HepG2 (cell line): Measurements from ENCODE around the gene TYW1. TPM values are rescaled to one million over a fixed set of nuclear protein-coding genes. Genes with fewer than 3 reads are reported as not detected.
"Not testable (repeated sequence)": the region's sequence is repeated elsewhere in the genome, so short reads cannot be mapped to it uniquely, and the experiment has no call there.

ENCODE experiments used
- ATAC-seq: fragments of 200-7000 bp; cut with Tn5 transposase; 3 replicates; pipeline ENCODE4 v1.9.1; 2020; ENCODE audit warnings: mild to moderate bottlenecking, moderate library complexity
- BruUV-seq: library from RNA; stranded (reverse); fragments of 400-500 nt; replicated peaks from 2 replicates; lab custom pipeline; 2021; lab: Mats Ljungman, UMichigan
- CTCF ChIA-PET: fragments of 300-600 bp; formaldehyde crosslinking; extraction: SDS; loops from one replicate; lab custom pipeline; 2021; ENCODE audit warnings: low total read pairs, inconsistent platforms, low intra/inter-chr PET ratio; lab: Yijun Ruan, JAX
- POLR2A ChIA-PET: fragments of 350-600 bp; sonication (Branson Sonifier 250); formaldehyde crosslinking; loops from one replicate; lab custom pipeline; 2020; ENCODE audit warnings: antibody characterized with exemption, inconsistent platforms; lab: Yijun Ruan, JAX
- DNase-seq: peaks from one replicate; pipeline ENCODE4 v3.0.0-alpha.2; 2015; ENCODE audit warnings: low spot score
- FAIRE-seq: peaks from 3 replicates; lab custom pipeline; 2011; peaks lifted over from hg19 to GRCh38; lab: Jason Lieb, UNC
- H2AFZ ChIP-seq: one replicate; pipeline ENCODE4 v1.6.1; 2011; ENCODE audit warnings: low read length, inconsistent platforms
- H3K27ac ChIP-seq: fragments of 300-600 bp; 3 replicates; pipeline ENCODE4 v1.8.0; 2011; ENCODE audit warnings: mixed run types, mild to moderate bottlenecking, mixed read lengths, low read length, inconsistent platforms; ENCODE audit not compliant: insufficient read depth; ENCODE audit errors: extremely low read length
- H3K27me3 ChIP-seq, 2 experiments: fragments of 200-600 bp in 1 of 2; 2 replicates in 1 of 2; 3 replicates in 1 of 2; pipeline versions ENCODE4 v1.6.0 to v1.8.0; 2011; ENCODE audit warnings: low read length in 2 of 2, mild to moderate bottlenecking in 2 of 2, moderate library complexity in 2 of 2, inconsistent platforms in 1 of 2; ENCODE audit not compliant: insufficient read depth in 2 of 2, control insufficient read depth in 1 of 2
- H3K36me3 ChIP-seq, 2 experiments: fragments of 200-600 bp in 1 of 2; replicated peaks in 1 of 2; 2 replicates in 1 of 2; 3 replicates in 1 of 2; pipeline versions ENCODE4 v1.5.1 to v1.8.0; 2011; ENCODE audit warnings: low read length in 2 of 2, inconsistent platforms in 1 of 2; ENCODE audit not compliant: insufficient read depth in 2 of 2, control insufficient read depth in 1 of 2
- H3K4me1 ChIP-seq: 2 replicates; pipeline ENCODE4 v1.5.1; 2012; ENCODE audit warnings: low read length, inconsistent platforms; ENCODE audit not compliant: insufficient read depth
- H3K4me2 ChIP-seq: 2 replicates; pipeline ENCODE4 v1.6.0; 2011; ENCODE audit warnings: low read depth, low read length, inconsistent platforms
- H3K4me3 ChIP-seq, 3 experiments: fragments of 200-600 bp in 1 of 3; sonication (generic), shearing (Covaris generic) in 1 of 3; replicated peaks in 1 of 3; 2 replicates each; pipeline ENCODE4 v1.5.1; 2011 to 2016; ENCODE audit warnings: low read length in 3 of 3, inconsistent platforms in 2 of 3, low read depth in 2 of 3, mild to moderate bottlenecking in 2 of 3, control low read depth in 1 of 3, mixed read lengths in 1 of 3; ENCODE audit not compliant: insufficient read depth in 1 of 3
- H3K79me2 ChIP-seq: one replicate; pipeline ENCODE4 v1.6.1; 2011; ENCODE audit warnings: low read length, inconsistent platforms; ENCODE audit not compliant: insufficient read depth
- H3K9ac ChIP-seq: 2 replicates; pipeline ENCODE4 v1.6.0; 2011; ENCODE audit warnings: mild to moderate bottlenecking, low read depth, low read length, inconsistent platforms; ENCODE audit not compliant: insufficient read depth
- H3K9me3 ChIP-seq: 2 replicates; pipeline ENCODE4 v1.5.1; 2012; ENCODE audit warnings: mild to moderate bottlenecking, low read length
- H4K20me1 ChIP-seq: 2 replicates; pipeline ENCODE4 v1.6.0; 2011; ENCODE audit warnings: inconsistent platforms, mild to moderate bottlenecking, low read length, moderate library complexity; ENCODE audit not compliant: insufficient read depth
- MAFF ChIP-seq: IDR thresholded peaks from 2 replicates; pipeline ENCODE4 v1.6.1; 2011; ENCODE audit warnings: low read depth, low read length, improper control_type of control experiment
- MAFK ChIP-seq, 2 experiments: IDR thresholded peaks in 1 of 2; conservative IDR thresholded peaks in 1 of 2; 2 replicates each; pipeline ENCODE4 v1.6.1; 2011; ENCODE audit warnings: improper control_type of control experiment in 2 of 2, low read length in 2 of 2
- WGBS: methylation state at CpG from one replicate; pipeline ENCODE4 v1.1.6; 2017; ENCODE audit warnings: low lambda C conversion rate; 5-methylcytosine and 5-hydroxymethylcytosine counted together
- in situ Hi-C: cut with HindIII; loops from 2 replicates; pipeline ENCODE4 v1.10.0; 2017; ENCODE audit warnings: low pct_unique_long_range_greater_than_20kb; ENCODE audit not compliant: extremely low pct_ligation_motif_present
- intact Hi-C: fragments of 100-400 bp; cut with micrococcal nuclease; formaldehyde crosslinking; loops from one replicate; pipeline ENCODE4 v1.10.0; 2022; ENCODE audit not compliant: unreplicated experiment
- polyA plus RNA-seq, 8 experiments: library from polyadenylated mRNA; depleted of rRNA in 3 of 8; stranded (reverse) in 7 of 8; unstranded in 1 of 8; fragments of >200 nt; fragmentation: Illumina TruSeq in 4 of 8; extraction: Trizol in 4 of 8; gene quantifications; 2 replicates each; pipeline versions ENCODE4 v1.2.1 to v1.2.3, GENCODE V29; 2011 to 2016; ENCODE audit warnings: low read depth in 4 of 8, missing spikeins in 1 of 8, mixed read lengths in 1 of 8; ENCODE audit not compliant: insufficient read depth in 1 of 8
- total RNA-seq, 5 experiments: library from RNA; depleted of rRNA; stranded (reverse); fragments of >200 nt; fragmentation: Illumina TruSeq; extraction: Trizol; gene quantifications; 2 replicates each; pipeline ENCODE4 v1.2.3, GENCODE V29; 2016; ENCODE audit warnings: low read depth in 1 of 5

TYW1 gene
- total and polyA plus RNA-seq, 2 of the 13 experiments (the other 11 are each of a cell fraction or from before 2014, with no cell fraction given), result 8.6 to 17.6 TPM

GRCh38 chr7:67098031-67098430 lies 101.4 kb downstream of the TYW1 start:
- FAIRE-seq, result peak; percentile 47
- H3K9ac ChIP-seq, intact Hi-C loops, H3K79me2 ChIP-seq, H3K4me2 ChIP-seq, H3K27me3 ChIP-seq, H3K4me3 ChIP-seq, H3K9me3 ChIP-seq, H3K27ac ChIP-seq, BruUV-seq, CTCF ChIA-PET, H3K4me1 ChIP-seq, POLR2A ChIA-PET, in situ Hi-C loops, H4K20me1 ChIP-seq, DNase-seq, H3K36me3 ChIP-seq, ATAC-seq, H2AFZ ChIP-seq: not testable (repeated sequence)
- TF ChIP-seq MAFK (conservative IDR thresholded peaks at IDR 0.05 in 1 of 2, IDR thresholded peaks at IDR 0.05 in 1 of 2; ENCODE audit: low read length in 2 of 2) (peak; percentile 6 to 48; a peak in 2 of 4 replicates), MAFF (0 out of 2 replicates have a peak, but pooled peaks have one; percentile 23)
- 56% methylated on average over 1 of the region's 1 CpG for WGBS

- H3K27me3 ChIP-seq, BruUV-seq, POLR2A ChIA-PET, H3K27ac ChIP-seq, ATAC-seq, H2AFZ ChIP-seq, H3K4me1 ChIP-seq, H3K4me3 ChIP-seq, intact Hi-C loops, CTCF ChIA-PET, DNase-seq, H3K9me3 ChIP-seq, H3K36me3 ChIP-seq, H3K4me2 ChIP-seq, H3K9ac ChIP-seq, in situ Hi-C loops, FAIRE-seq, H3K79me2 ChIP-seq, H4K20me1 ChIP-seq: not testable (repeated sequence)
- 95% methylated on average over 5 of the region's 5 CpGs for WGBS
Observed at GRCh38 chr7:67099406-67099805, 102.8 kb downstream of the TYW1 start.

- H3K4me3 ChIP-seq, H2AFZ ChIP-seq, H4K20me1 ChIP-seq, H3K27me3 ChIP-seq, H3K9ac ChIP-seq, ATAC-seq, intact Hi-C loops, H3K27ac ChIP-seq, CTCF ChIA-PET, H3K36me3 ChIP-seq, FAIRE-seq, H3K4me1 ChIP-seq, POLR2A ChIA-PET, H3K79me2 ChIP-seq, H3K9me3 ChIP-seq, BruUV-seq, H3K4me2 ChIP-seq, DNase-seq, in situ Hi-C loops: not testable (repeated sequence)
- WGBS, result 100% methylated on average over 6 of the region's 6 CpGs
Observed at GRCh38 chr7:67100038-67100437, 103.4 kb downstream of the TYW1 start.
